CD4-positive, alpha-beta memory T cell (primary cell): ENCODE data around the gene DNASE1. TPM values are rescaled to one million over a fixed set of nuclear protein-coding genes. Genes with fewer than 3 reads are reported as not detected.

Experiments used
- CTCF ChIA-PET: fragments of 350-600 bp; sonication (Branson Sonifier 250); formaldehyde crosslinking; loops from one replicate; lab custom pipeline; 2021; ENCODE audit warnings: inconsistent platforms; ENCODE audit not compliant: partially characterized antibody; lab: Charles Lee
- POLR2A ChIA-PET: fragments of 350-600 bp; sonication (Branson Sonifier 250); formaldehyde crosslinking; loops from one replicate; lab custom pipeline; 2021; ENCODE audit not compliant: partially characterized antibody; lab: Charles Lee
- DNase-seq, 5 donors: peaks; one replicate each; pipeline versions ENCODE4 v3.0.0 to v3.0.0-alpha.2; 2020 to 2022; ENCODE audit warnings: mixed read lengths in 1 of 5
- H3K27ac ChIP-seq: one replicate; pipeline ENCODE4 v1.7.0; 2013; ENCODE audit warnings: low read depth, low read length
- H3K27me3 ChIP-seq: 2 replicates; pipeline ENCODE4 v1.7.0; 2013; ENCODE audit warnings: mild to moderate bottlenecking, low read length, moderate library complexity; ENCODE audit not compliant: insufficient read depth
- H3K36me3 ChIP-seq: 2 replicates; pipeline ENCODE4 v1.7.0; 2013; ENCODE audit warnings: mild to moderate bottlenecking, low read length, moderate library complexity; ENCODE audit not compliant: insufficient read depth
- H3K4me1 ChIP-seq: 2 replicates; pipeline ENCODE4 v1.7.0; 2013; ENCODE audit warnings: mild to moderate bottlenecking, low read length, moderate library complexity; ENCODE audit not compliant: insufficient read depth
- H3K4me3 ChIP-seq, 2 donors: one replicate each; pipeline ENCODE4 v1.7.0; 2013; ENCODE audit warnings: low read length in 2 of 2, mild to moderate bottlenecking in 1 of 2
- H3K9me3 ChIP-seq, 2 donors: one replicate each; pipeline ENCODE4 v1.7.0; 2013; ENCODE audit warnings: low read length in 2 of 2, control low read depth in 1 of 2; ENCODE audit not compliant: control insufficient read depth in 1 of 2
- H3K27ac Mint-ChIP-seq, 7 donors: one replicate each; pipeline ENCODE4 v1.8.0; 2020 to 2021; ENCODE audit warnings: mixed read lengths in 7 of 7, mild to moderate bottlenecking in 6 of 7, inconsistent platforms in 3 of 7, moderate library complexity in 3 of 7
- H3K27me3 Mint-ChIP-seq, 2 donors: one replicate each; pipeline ENCODE4 v1.8.0; 2020 to 2021; ENCODE audit warnings: mixed read lengths in 2 of 2
- H3K36me3 Mint-ChIP-seq, 2 donors: one replicate each; pipeline ENCODE4 v1.8.0; 2020 to 2021; ENCODE audit warnings: mixed read lengths in 2 of 2, inconsistent platforms in 1 of 2, mild to moderate bottlenecking in 1 of 2
- H3K4me1 Mint-ChIP-seq, 4 donors: one replicate each; pipeline ENCODE4 v1.8.0; 2020 to 2021; ENCODE audit warnings: mixed read lengths in 4 of 4, mild to moderate bottlenecking in 1 of 4
- H3K4me3 Mint-ChIP-seq, 8 donors: one replicate each; pipeline ENCODE4 v1.8.0; 2020 to 2021; ENCODE audit warnings: mixed read lengths in 8 of 8, mild to moderate bottlenecking in 7 of 8, moderate library complexity in 6 of 8, inconsistent platforms in 3 of 8
- H3K9me3 Mint-ChIP-seq, 8 donors: one replicate each; pipeline ENCODE4 v1.8.0; 2020 to 2021; ENCODE audit warnings: mixed read lengths in 8 of 8, mild to moderate bottlenecking in 5 of 8, inconsistent platforms in 3 of 8, moderate library complexity in 1 of 8
- intact Hi-C: fragments of 100-400 bp; cut with micrococcal nuclease; formaldehyde crosslinking; loops from one replicate; pipeline ENCODE4 v1.15.1; 2023
- polyA plus RNA-seq, 2 donors: library from polyadenylated mRNA; unstranded; fragments of 300-500 nt; fragmentation: Illumina TruSeq; gene quantifications; one replicate each; pipeline ENCODE4 v1.2.3, GENCODE V29; 2021
- total RNA-seq, 2 experiments: library from RNA; stranded (reverse); gene quantifications; one replicate each; pipeline ENCODE4 v1.2.3, GENCODE V29; 2021

The DNASE1 gene
- total and polyA plus RNA-seq, 4 experiments from 2014 or later, result 7.7 to 59.9 (median 51.2) TPM; not detected in 1

GRCh38 chr16:3664187-3664896 is 9.9 kb downstream of the DNASE1 start:
- CTCF ChIA-PET, result interaction anchor here (1.0 to 1.3 kb wide), 3 partner anchors 14 to 398 kb away, joined by 3 read pairs; no protein-coding TSS in a partner anchor
- no peaks in the 10 kb centered on the region for H3K9me3 Mint-ChIP-seq
- H3K36me3 ChIP-seq, result peaks cover 39% of the 10 kb centered on the region
- intact Hi-C loops, result no loop called here
- no peak overlapping the region for H3K4me3 Mint-ChIP-seq
- POLR2A ChIA-PET, result no interaction called here
- H3K4me3 ChIP-seq, result no peak overlapping the region
- no peak overlapping the region for H3K27ac ChIP-seq
- no peaks in the 10 kb centered on the region for H3K27me3 ChIP-seq
- H3K36me3 Mint-ChIP-seq, result peaks cover 17 to 38% of the 10 kb centered on the region in 2 donors
- no peak for DNase-seq
- H3K4me1 Mint-ChIP-seq, result peaks cover 12 to 23% (median 17%) of the 10 kb centered on the region in 4 donors
- H3K27me3 Mint-ChIP-seq, result no peaks in the 10 kb centered on the region
- no peaks in the 10 kb centered on the region for H3K9me3 ChIP-seq
- H3K4me1 ChIP-seq, result peaks cover 15% of the 10 kb centered on the region
- peak overlapping the region in 3 of 7 donors; percentile 56 to 87 (median 57) for H3K27ac Mint-ChIP-seq

- Histone ChIP-seq H3K27ac (peak overlapping the region; percentile 3), H3K4me3 (no peak overlapping the region), H3K36me3 (peaks cover 30% of the 10 kb centered on the region), H3K9me3 (no peaks in the 10 kb centered on the region), H3K27me3 (no peaks in the 10 kb centered on the region), H3K4me1 (peaks cover 15% of the 10 kb centered on the region)
- Mint-ChIP-seq H3K27me3 (no peaks in the 10 kb centered on the region), H3K27ac (peak overlapping the region; percentile 19 to 89 (median 76)), H3K4me3 (peak overlapping the region in 2 of 8 donors; percentile 31 to 38), H3K4me1 (peaks cover 13 to 23% (median 17%) of the 10 kb centered on the region in 4 donors), H3K36me3 (peaks cover 13 to 32% of the 10 kb centered on the region in 2 donors), H3K9me3 (no peaks in the 10 kb centered on the region)
- intact Hi-C loops, result loop anchor here (1.0 kb wide), 1 partner anchor 138 kb away; no protein-coding TSS in a partner anchor
- POLR2A ChIA-PET, result no interaction called here
- DNase-seq, result peak in 4 of 5 donors; percentile 21 to 34 (median 28)
- CTCF ChIA-PET, result interaction anchor here (0.6 kb wide), 1 partner anchor 65 kb away, joined by 3 read pairs; no protein-coding TSS in a partner anchor
Measured at GRCh38 chr16:3665508-3665907, 11.0 kb downstream of the DNASE1 start.

GRCh38 chr16:3668626-3669025 is 14.1 kb downstream of the DNASE1 start:
- peak overlapping the region in 2 of 7 donors; percentile 13 to 82 for H3K27ac Mint-ChIP-seq
- no peak overlapping the region for H3K4me3 Mint-ChIP-seq
- H3K27ac ChIP-seq, result no peak overlapping the region
- H3K4me1 ChIP-seq, result peaks cover 15% of the 10 kb centered on the region
- H3K36me3 Mint-ChIP-seq, result peaks cover 16 to 18% of the 10 kb centered on the region in 2 donors
- ChIA-PET CTCF (interaction anchor here (0.9 kb wide), 1 partner anchor 23 kb away, joined by 3 read pairs; no protein-coding TSS in a partner anchor), POLR2A (no interaction called here)
- H3K27me3 Mint-ChIP-seq, result no peaks in the 10 kb centered on the region
- no peaks in the 10 kb centered on the region for H3K9me3 Mint-ChIP-seq
- no peak for DNase-seq
- no peaks in the 10 kb centered on the region for H3K9me3 ChIP-seq
- no peaks in the 10 kb centered on the region for H3K27me3 ChIP-seq
- peaks cover 15 to 28% (median 17%) of the 10 kb centered on the region in 4 donors for H3K4me1 Mint-ChIP-seq
- H3K4me3 ChIP-seq, result no peak overlapping the region
- intact Hi-C loops, result no loop called here
- H3K36me3 ChIP-seq, result no peaks in the 10 kb centered on the region

- DNase-seq, result no peak
Measured at GRCh38 chr16:3669082-3669481, 14.6 kb downstream of the DNASE1 start.

GRCh38 chr16:3670711-3671110 is 16.2 kb downstream of the DNASE1 start:
- Mint-ChIP-seq H3K36me3 (peaks cover 23 to 26% of the 10 kb centered on the region in 2 donors), H3K4me3 (no peak overlapping the region), H3K27ac (no peak overlapping the region), H3K27me3 (no peaks in the 10 kb centered on the region), H3K4me1 (peaks cover 7 to 17% (median 9%) of the 10 kb centered on the region in 4 donors), H3K9me3 (no peaks in the 10 kb centered on the region)
- Histone ChIP-seq H3K27ac (no peak overlapping the region), H3K9me3 (no peaks in the 10 kb centered on the region), H3K4me1 (peaks cover 8% of the 10 kb centered on the region), H3K4me3 (no peak overlapping the region), H3K36me3 (peaks cover 4% of the 10 kb centered on the region), H3K27me3 (no peaks in the 10 kb centered on the region)
- no peak for DNase-seq
- ChIA-PET CTCF (no interaction called here), POLR2A (no interaction called here)
- intact Hi-C loops, result no loop called here

More at GRCh38 chr16:3669082-3669481, 14.6 kb downstream of the DNASE1 start:
- no peaks in the 10 kb centered on the region for H3K9me3 ChIP-seq
- Mint-ChIP-seq H3K9me3 (no peaks in the 10 kb centered on the region), H3K4me3 (no peak overlapping the region), H3K36me3 (peaks cover 16 to 21% of the 10 kb centered on the region in 2 donors), H3K4me1 (peaks cover 15 to 28% (median 17%) of the 10 kb centered on the region in 4 donors), H3K27ac (peak overlapping the region in 2 of 7 donors; percentile 53 to 82), H3K27me3 (no peaks in the 10 kb centered on the region)
- H3K4me1 ChIP-seq, result peaks cover 15% of the 10 kb centered on the region
- intact Hi-C loops, result no loop called here
- H3K27me3 ChIP-seq, result no peaks in the 10 kb centered on the region
- CTCF ChIA-PET, result interaction anchor here (0.6 to 0.9 kb wide), 2 partner anchors 22 to 95 kb away, joined by 3 read pairs; no protein-coding TSS in a partner anchor
- no peak overlapping the region for H3K27ac ChIP-seq
- POLR2A ChIA-PET, result no interaction called here
- no peaks in the 10 kb centered on the region for H3K36me3 ChIP-seq
- no peak overlapping the region for H3K4me3 ChIP-seq

GRCh38 chr16:3671424-3671823 is 16.9 kb downstream of the DNASE1 start:
- Mint-ChIP-seq H3K36me3 (peaks cover 22 to 26% of the 10 kb centered on the region in 2 donors), H3K27me3 (no peaks in the 10 kb centered on the region), H3K4me1 (peaks cover 0 to 9% (median 3%) of the 10 kb centered on the region in 4 donors), H3K27ac (no peak overlapping the region), H3K9me3 (no peaks in the 10 kb centered on the region), H3K4me3 (no peak overlapping the region)
- H3K27me3 ChIP-seq, result no peaks in the 10 kb centered on the region
- no peak overlapping the region for H3K27ac ChIP-seq
- peaks cover 4% of the 10 kb centered on the region for H3K36me3 ChIP-seq
- no peak for DNase-seq
- H3K4me1 ChIP-seq, result peaks cover under 1% of the 10 kb centered on the region
- ChIA-PET CTCF (interaction anchor here (1.0 kb wide), 1 partner anchor 10 kb away, joined by 4 read pairs; no protein-coding TSS in a partner anchor), POLR2A (no interaction called here)
- intact Hi-C loops, result no loop called here
- no peak overlapping the region for H3K4me3 ChIP-seq
- H3K9me3 ChIP-seq, result no peaks in the 10 kb centered on the region

GRCh38 chr16:3672571-3673041 is 18.1 kb downstream of the DNASE1 start:
- ChIA-PET CTCF (no interaction called here), POLR2A (no interaction called here)
- Histone ChIP-seq H3K27me3 (no peaks in the 10 kb centered on the region), H3K4me3 (no peak overlapping the region), H3K36me3 (peaks cover 4% of the 10 kb centered on the region), H3K27ac (no peak overlapping the region), H3K4me1 (no peaks in the 10 kb centered on the region), H3K9me3 (no peaks in the 10 kb centered on the region)
- Mint-ChIP-seq H3K4me1 (peaks cover 0 to 5% (median 2%) of the 10 kb centered on the region in 4 donors), H3K4me3 (no peak overlapping the region), H3K9me3 (no peaks in the 10 kb centered on the region), H3K36me3 (peaks cover 27 to 28% of the 10 kb centered on the region in 2 donors), H3K27ac (no peak overlapping the region), H3K27me3 (no peaks in the 10 kb centered on the region)
- no peak for DNase-seq
- intact Hi-C loops, result no loop called here
